IMR-90 (cell line): ENCODE measurements around the gene GNAS.

ENCODE experiments used
- CEBPB ChIP-seq: IDR thresholded peaks from 2 replicates; pipeline ENCODE4 v1.6.1; 2012; ENCODE audit warnings: low read depth, low read length, improper control_type of control experiment
- MAFK ChIP-seq: IDR thresholded peaks from 2 replicates; pipeline ENCODE4 v1.6.1; 2012; ENCODE audit warnings: low read depth, low read length, improper control_type of control experiment
- MXI1 ChIP-seq: IDR thresholded peaks from 2 replicates; pipeline ENCODE4 v1.6.1; 2012; ENCODE audit warnings: low read depth, mild to moderate bottlenecking, low read length, moderate library complexity, borderline replicate concordance
- NFE2L2 ChIP-seq: fragments of 150-350 bp; IDR thresholded peaks from 2 replicates; pipeline ENCODE4 v1.6.1; 2016; ENCODE audit warnings: low read depth, mild to moderate bottlenecking, low read length
- POLR2A ChIP-seq: IDR thresholded peaks from 2 replicates; pipeline ENCODE4 v1.6.1; 2012; ENCODE audit warnings: mild to moderate bottlenecking, low read depth, low read length
- RAD21 ChIP-seq: IDR thresholded peaks from 2 replicates; pipeline ENCODE4 v1.6.1; 2012; ENCODE audit warnings: low read length, improper control_type of control experiment
- RFX5 ChIP-seq: IDR thresholded peaks from 2 replicates; pipeline ENCODE4 v1.8.0; 2012; ENCODE audit warnings: low read depth, mild to moderate bottlenecking, low read length, moderate library complexity
- SMC3 ChIP-seq: fragments of 150-350 bp; IDR thresholded peaks from 2 replicates; pipeline ENCODE4 v1.6.1; 2016; ENCODE audit warnings: low read depth, mild to moderate bottlenecking, antibody characterized with exemption, low read length, moderate library complexity
- TF ChIP-seq, protein P1 (sequence below): conservative IDR thresholded peaks from 2 replicates; pipeline ENCODE4 v1.5.1; 2012; ENCODE audit warnings: mild to moderate bottlenecking, low read depth, low read length, improper control_type of control experiment
- TF ChIP-seq, protein P2 (sequence below): fragments of 150-350 bp; IDR thresholded peaks from 2 replicates; pipeline ENCODE4 v1.6.1; 2016; ENCODE audit warnings: low read depth, mild to moderate bottlenecking, low read length, moderate library complexity, borderline replicate concordance
- TF ChIP-seq, protein P3 (sequence below): fragments of 150-350 bp; IDR thresholded peaks from 2 replicates; pipeline ENCODE4 v1.6.1; 2017; ENCODE audit warnings: mild to moderate bottlenecking, antibody characterized with exemption, low read length, low read depth

DNA sequence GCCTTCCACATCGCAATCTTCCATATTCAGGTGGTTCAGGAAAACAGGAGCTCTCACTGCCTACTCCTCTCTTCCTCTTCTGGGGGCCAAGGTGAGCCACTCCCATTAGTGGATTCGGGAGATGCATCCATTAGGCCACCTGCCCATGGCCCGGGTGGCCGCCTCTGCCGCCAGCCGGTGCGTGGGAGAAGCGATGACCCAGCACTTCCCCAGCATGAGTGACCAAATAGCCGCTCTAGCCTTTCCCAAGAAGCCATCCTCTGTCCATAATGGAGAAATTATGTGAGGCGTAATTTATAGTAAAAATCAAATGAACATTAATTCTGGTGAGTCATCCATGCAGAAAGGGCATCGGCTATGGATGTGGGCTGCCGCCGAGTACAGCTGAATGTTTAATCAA, 41.2 kb upstream of the GNAS start:
- TF ChIP-seq, protein P1, sequence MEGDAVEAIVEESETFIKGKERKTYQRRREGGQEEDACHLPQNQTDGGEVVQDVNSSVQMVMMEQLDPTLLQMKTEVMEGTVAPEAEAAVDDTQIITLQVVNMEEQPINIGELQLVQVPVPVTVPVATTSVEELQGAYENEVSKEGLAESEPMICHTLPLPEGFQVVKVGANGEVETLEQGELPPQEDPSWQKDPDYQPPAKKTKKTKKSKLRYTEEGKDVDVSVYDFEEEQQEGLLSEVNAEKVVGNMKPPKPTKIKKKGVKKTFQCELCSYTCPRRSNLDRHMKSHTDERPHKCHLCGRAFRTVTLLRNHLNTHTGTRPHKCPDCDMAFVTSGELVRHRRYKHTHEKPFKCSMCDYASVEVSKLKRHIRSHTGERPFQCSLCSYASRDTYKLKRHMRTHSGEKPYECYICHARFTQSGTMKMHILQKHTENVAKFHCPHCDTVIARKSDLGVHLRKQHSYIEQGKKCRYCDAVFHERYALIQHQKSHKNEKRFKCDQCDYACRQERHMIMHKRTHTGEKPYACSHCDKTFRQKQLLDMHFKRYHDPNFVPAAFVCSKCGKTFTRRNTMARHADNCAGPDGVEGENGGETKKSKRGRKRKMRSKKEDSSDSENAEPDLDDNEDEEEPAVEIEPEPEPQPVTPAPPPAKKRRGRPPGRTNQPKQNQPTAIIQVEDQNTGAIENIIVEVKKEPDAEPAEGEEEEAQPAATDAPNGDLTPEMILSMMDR = no peak
- TF ChIP-seq POLR2A (no peak), SMC3 (no peak), CEBPB (no peak), RAD21 (no peak), MXI1 (no peak), RFX5 (no peak), MAFK (no peak), NFE2L2 (no peak)
- TF ChIP-seq, protein P2, sequence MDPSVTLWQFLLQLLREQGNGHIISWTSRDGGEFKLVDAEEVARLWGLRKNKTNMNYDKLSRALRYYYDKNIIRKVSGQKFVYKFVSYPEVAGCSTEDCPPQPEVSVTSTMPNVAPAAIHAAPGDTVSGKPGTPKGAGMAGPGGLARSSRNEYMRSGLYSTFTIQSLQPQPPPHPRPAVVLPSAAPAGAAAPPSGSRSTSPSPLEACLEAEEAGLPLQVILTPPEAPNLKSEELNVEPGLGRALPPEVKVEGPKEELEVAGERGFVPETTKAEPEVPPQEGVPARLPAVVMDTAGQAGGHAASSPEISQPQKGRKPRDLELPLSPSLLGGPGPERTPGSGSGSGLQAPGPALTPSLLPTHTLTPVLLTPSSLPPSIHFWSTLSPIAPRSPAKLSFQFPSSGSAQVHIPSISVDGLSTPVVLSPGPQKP = no peak
- TF ChIP-seq, protein P3, sequence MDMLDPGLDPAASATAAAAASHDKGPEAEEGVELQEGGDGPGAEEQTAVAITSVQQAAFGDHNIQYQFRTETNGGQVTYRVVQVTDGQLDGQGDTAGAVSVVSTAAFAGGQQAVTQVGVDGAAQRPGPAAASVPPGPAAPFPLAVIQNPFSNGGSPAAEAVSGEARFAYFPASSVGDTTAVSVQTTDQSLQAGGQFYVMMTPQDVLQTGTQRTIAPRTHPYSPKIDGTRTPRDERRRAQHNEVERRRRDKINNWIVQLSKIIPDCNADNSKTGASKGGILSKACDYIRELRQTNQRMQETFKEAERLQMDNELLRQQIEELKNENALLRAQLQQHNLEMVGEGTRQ = no peak
